Embryonic facial prominence (tissue), 1 donor: ENCODE results near the gene AKAP5.

Source experiments
- DNase-seq: peaks from one replicate; pipeline ENCODE4 v3.0.0-alpha.2; 2016; ENCODE audit errors: extremely low spot score

The AKAP5 gene

DNA sequence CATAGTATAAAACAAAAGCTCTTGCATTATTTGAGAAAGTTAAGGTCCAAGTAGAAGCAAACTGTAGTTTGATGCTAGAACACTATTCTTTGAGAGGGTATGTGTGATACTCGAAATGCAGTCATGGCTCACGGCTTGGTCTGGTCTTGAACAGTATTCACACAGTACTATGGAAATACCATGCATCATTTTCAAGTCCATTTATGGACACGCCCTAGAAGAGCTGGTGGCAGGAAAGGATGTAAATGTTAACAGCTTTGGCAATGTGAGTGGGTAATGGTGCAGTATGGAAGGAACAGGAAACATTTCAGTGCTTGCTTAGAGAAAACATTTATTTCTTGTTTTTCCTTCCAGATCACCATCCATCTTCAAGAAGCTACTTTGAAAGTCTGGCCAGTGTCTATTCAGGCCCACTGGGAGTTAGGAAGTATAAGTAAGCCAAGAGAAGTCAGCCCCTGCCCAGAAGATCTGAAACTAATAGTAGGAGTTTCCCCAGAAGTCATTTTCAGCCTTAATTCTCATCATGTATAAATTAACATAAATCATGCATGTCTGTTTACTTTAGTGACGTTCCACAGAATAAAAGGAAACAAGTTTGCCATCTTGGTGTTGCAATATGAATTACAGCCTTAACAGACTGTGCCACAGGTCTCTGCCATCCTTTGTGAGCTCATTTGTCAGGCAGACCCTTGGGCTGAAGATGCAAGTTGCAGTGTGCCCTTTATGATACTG, 5.7 kb upstream of the AKAP5 start:
- DNase-seq = no peak

DNA sequence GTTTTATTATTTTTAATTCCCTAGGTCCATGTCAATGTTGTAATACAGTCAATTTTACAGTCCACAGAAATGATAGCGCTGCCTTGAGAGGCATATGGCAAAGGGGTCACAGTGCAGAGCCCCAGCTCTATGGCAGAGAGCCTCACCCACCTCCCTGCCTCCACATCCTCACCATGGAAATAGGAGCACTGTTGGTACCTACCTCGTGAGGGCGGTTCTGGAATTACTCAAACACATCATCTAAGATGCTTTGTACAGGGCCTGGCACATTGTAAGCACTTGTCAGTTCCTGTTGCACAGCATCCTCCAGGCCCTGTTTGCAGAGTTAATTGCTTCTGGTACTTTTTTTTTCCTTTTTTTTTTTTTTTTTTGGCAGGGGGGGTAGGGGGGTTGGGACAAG, 4.1 kb upstream of the AKAP5 start:
- no peak for DNase-seq

DNA sequence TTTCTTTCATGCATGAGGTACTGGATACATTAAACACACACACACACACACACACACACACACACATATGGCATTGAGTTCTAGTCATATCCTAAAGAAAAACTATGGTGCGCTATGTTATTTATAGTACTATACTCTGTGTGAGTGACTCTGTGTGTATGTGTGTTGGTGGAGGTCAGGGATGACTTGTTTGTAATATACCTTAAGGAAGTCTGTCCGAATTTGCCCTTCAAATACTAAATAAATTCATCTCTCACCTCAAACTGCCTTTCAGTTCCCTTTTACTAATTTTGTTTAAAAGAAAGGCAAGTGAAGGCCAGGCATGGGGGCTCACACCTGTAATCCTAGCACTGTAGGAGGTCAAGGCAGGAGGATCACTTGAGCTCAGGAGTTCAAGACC, 2.1 kb upstream of the AKAP5 start:
- DNase-seq = no peak

DNA sequence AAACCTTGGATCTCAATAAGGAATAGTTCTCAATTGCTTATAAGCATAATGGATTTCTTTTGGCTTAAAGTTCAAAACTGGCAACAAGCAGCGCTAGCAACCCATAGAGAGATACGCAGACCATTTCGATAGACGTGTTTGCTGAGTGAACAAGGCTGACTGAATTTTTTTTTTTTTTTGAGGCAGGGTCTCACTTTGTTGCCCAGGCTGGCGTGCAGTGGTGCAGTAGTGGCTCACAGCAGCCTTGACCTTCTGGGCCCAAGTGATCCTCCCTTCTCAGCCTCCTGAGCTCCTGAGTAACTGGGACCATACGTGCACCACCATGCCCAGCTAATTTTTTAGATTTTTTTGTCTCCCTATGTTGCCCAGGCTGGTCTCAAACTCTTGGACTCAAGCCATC, 1.4 kb upstream of the AKAP5 start:
- no peak for DNase-seq

DNA sequence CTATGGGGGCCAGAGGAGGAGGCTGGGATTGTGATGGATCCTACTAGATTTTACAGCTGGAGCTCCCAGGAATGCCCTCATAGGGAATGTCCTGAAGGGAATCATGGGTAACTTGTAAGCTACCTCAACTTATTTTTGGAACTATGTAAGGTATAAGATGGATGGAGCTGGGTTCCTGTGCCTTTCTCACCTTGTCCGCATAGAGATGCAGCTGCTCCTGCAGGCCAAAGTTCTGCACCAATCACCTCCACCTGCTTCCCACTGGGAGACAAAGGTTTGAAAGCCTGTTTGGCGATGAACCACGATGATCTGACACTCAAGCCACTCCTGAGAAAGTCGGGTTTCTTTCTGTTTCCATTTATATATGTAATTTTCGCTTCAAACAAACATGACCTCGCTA, 648 bp upstream of the AKAP5 start:
- DNase-seq = no peak

DNA sequence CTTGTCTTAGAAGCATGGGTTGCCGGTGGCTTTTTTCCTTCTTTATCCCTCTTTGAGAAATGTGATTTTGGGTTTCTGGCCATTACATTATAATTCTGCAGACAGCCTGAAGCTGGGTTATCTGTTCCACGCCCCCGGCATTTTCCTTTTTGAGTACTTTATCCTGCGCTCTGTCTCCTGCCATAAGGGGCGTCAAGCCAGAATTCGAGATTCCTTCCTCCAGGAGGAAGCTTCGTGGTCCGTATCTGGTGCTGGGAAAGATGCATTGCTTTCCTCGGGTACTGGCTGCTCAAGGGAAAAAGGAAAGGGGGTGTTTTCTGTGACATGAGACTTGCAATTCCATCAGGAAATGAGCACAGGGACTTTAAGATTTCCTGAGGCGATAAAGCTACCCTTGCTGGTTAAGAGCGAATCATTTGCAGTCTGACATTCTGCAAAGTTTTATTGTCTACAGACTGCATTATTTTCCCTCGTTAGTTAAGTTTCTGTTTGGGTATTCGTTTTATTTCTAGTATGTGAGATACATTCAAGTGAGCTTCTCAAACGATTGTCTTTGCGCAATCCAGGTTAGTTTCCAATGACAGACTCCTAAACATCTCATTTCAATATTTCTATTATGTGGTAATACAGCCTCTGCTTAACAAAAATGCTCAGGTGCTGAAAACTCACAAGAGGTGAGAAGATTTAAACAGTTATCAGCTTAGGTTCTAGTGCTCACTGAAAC, 694 bp downstream of the AKAP5 start:
- no peak for DNase-seq

DNA sequence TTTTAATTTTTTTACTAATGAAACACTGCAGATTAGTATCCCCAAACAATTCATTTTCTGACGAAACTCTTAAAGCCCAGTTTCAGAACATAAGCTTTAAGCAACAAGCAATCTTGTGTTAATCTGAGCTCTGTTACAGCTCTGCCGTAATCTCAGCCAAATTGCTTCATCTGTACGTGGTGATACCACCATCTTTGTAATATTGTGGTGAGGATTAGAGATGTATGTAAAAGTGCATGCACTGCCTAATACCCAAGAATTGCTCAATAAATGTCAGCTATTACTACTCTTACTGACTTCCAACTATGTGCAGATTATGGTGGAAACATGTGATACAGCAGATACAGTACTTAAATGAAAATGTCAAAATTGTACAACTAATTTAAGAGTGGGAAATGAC, 1.8 kb downstream of the AKAP5 start:
- no peak for DNase-seq

DNA sequence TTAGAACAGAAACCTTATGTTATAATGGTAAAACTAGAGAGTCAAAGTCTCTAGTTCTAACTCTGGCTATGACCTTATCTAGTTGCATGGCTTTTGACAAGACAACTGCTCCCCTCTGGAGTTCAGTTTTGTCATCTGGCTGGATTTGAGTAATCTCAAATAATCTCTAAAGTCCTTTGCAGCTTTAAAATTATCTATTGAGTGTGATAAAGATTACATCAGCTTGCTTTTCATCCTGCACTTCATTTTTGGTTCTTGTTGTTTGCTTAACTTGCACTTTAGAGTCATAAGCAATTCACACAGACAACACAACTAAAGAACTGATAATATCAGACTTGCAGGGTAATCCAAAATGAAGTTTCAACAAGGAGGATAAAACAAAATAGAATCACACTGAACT, 2.3 kb downstream of the AKAP5 start:
- no peak for DNase-seq

DNA sequence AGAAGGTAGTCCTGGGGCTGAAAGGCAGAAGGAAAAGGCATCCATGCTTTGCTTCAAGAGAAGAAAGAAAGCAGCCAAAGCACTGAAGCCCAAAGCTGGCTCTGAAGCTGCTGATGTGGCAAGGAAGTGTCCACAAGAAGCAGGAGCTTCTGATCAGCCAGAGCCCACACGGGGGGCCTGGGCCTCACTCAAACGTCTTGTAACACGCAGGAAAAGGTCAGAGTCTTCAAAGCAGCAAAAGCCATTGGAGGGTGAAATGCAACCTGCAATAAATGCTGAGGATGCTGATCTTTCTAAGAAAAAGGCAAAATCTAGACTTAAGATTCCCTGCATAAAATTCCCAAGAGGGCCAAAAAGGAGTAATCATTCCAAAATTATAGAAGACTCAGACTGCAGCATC, 3.2 kb downstream of the AKAP5 start:
- DNase-seq = no peak

DNA sequence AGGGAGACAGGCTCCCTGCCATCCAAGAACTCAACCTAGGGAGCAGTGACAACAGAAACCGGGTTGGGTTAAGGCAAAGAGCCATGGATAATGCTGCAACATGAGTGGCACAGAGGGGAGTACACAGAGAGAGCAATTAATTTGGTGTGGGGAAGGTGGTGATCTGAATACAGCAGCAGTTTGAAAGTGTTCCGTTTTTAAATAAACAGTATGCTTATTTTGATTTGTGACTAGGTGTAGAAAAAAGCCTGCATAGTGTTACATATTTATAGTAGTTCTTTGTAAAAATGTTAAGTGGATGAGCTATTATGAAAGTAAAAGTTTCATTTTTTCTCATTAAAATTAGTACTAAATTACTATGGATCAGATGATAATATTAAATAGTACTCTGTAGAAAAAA, 8.7 kb downstream of the AKAP5 start:
- no peak for DNase-seq

DNA sequence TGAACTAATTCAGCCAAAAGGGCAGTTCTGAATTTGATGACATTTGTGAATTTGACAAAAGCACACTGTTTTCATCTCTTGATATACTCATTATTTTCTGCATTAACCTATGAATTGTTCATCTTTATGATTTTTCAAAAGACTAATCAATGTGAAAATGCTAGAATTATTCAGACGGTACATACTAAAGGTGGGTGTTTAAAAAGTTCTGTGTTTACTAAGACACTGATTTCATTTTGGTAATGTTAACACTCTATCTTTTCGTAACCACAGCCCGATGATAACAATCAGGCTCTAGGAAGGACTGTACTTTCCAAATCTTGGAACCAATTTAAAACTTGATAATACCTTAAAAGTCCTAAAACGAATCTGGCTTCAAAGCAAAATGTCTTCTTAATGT, 9.4 kb downstream of the AKAP5 start:
- DNase-seq = no peak

DNA sequence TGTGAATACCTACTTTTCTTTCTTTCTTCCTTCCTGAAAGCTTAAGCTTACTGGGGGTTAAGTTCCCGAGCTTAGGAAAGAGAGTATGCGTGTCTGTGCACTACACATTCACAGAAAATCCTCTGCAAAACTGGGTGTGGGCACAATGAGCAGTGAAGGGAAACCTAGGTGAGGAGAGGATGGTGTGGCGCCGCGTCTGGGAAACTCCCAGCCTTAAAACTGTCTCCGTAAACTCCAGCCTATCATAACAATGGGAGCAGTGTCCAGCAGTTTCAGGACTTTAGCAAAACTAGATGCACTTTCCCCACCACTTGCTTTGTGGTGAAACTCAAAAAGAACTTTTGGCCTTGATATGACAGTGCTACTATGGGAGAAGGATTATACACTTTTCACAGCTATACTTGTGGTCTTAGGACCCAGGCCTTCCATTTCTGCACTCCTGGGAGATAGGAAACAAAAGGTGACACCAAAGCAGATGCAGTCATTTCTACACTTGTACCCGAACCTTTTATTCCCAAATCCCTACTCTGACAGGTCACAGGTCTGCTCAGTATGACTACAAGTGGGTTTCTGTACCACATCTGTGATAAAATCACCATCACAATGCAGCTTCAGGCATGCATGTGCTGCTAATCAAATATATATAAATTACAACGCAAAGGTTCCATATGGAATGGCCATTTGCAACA, 10.4 kb downstream of the AKAP5 start:
- no peak for DNase-seq

DNA sequence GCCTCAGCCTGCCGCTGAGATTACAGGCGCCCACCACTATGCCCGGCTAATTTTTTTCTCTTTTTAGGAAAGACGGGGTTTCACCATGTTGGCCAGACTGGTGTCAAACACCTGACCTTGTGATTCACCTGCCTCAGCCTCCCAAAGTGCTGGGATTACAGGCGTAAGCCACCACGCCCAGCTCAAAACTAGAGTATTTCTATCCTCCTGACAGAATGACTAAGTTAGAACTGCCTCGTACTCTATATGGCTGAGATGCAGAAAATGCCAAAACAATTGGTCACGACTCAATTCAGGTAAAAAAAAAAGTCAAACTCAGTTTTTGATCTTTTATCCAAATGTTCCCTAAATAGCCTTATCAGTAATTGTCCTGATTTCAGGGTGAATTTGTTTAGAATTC, 11.1 kb downstream of the AKAP5 start:
- no peak for DNase-seq

DNA sequence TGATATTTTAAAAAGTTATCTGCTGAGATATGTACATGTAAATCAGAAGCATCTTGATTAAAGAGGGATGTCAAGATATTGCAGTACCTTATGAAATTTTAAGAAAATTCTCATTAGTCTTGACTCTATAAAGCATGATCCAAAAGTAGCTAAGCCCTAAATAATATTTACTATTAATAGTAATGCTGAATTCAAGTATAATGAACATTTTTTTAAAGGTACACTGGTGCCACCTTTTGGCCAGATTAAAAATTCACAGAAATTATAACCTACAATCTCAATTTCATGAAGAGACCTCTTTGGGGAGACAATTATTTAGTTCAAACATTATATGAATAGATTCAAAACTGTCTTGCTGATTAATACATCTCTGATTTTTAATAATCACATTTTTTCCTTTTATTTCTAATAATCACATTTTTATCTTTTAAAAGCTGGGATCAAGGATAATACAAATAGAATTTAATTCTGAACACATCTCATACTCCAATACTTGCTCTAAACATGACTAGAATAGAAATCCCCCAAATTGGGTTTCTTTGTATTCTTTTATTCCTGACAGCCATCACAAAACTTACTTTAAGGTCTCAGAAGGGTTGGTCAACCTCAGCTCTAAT, 13.4 kb downstream of the AKAP5 start:
- no peak for DNase-seq

DNA sequence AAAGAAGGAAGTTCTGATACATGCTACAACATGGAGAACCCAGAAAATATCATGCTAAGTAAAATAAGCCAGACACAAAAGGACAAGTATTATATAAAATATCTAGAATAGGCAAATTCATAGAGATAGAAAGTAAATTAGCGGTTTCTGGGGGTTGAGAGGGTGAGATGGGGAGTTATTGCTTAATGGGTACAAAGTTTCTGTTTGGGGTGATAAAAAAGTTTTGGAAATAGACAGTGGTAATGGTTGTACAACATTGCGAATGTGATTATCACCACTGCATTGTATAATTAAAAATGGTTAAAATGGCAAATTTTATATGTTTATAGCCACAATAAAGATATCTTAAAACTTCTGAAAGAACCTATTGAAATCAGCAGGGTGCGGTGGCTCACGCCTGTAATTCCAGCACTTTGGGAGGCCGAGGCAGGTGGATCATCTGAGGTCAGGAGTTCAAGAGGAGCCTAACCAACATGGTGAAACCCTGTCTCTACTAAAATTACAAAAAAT, 23.3 kb downstream of the AKAP5 start:
- DNase-seq = no peak

DNA sequence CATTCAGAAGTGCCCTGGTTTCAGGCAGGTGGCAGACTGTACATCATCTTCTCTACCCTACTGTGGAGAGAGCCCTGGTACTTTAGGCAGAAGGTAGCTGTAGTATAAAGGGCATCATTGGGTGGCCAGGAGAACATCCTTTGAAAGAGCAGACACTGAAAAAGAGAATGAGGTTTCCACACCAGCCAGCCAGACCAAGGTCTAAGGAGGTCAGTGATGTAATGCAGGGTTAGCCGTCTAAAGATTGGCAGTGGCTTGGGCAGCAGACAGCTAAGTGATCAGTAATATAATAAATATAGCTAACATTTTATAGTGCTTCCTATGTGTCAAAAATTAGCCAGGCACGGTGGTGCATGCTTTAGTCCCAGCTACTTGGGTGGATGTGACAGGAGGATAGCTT, 26.3 kb downstream of the AKAP5 start:
- DNase-seq = no peak

DNA sequence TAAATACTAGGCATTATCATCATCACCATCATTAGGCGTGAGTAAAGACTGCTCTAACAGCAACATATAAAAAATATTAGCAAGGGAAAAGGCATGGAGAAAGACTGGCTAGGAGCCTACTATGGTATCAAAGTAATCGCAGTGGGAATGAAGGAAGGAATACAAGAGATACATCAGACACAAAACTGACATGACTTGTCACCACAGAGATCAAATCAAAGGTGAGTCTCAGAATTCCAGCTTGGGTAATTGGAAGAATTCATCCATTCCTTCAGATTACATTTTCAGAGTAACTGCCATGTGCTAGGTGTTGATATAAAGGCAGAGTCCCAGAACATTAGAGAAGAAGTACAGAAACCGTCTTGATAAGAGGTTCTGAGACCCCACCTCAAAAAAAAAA, 28.2 kb downstream of the AKAP5 start:
- DNase-seq = no peak

DNA sequence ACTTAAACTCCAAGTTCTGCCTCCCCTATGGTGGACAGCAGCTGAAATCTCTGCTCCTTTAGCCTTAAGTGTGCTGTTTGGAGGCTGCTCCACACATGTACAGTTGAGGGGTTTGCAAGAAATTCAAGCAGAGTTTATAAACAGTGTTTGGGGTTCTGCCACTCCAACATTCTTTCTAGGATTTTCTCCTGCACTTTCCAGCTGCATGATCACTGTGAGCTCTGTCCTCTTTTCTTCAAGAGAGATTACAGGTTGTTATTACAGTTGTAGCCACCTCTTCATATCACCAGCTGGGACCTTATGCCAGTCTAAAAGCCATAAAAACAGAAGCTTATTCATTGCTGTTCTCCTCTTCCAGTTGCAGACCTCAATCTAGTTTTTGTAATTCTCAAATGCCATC, 30.0 kb downstream of the AKAP5 start:
- no peak for DNase-seq

DNA sequence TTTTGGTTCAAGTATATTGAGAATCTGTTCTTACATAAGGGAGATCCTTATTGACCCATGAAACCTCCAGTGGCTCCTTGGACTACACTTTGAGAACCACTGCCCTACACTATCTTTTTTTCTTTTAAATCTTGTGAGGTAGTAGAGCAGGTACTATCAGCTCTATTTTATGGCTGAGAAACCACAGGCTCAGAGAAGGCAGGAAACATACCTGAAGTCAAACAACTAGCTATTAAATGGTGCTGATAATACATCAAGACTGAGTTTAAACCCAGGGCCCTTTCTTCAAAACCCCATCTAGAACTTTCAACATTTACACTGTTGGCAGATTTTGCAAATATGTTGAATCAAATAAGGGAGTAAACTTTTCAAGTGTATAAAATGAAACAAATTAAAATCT, 31.5 kb downstream of the AKAP5 start:
- no peak for DNase-seq

DNA sequence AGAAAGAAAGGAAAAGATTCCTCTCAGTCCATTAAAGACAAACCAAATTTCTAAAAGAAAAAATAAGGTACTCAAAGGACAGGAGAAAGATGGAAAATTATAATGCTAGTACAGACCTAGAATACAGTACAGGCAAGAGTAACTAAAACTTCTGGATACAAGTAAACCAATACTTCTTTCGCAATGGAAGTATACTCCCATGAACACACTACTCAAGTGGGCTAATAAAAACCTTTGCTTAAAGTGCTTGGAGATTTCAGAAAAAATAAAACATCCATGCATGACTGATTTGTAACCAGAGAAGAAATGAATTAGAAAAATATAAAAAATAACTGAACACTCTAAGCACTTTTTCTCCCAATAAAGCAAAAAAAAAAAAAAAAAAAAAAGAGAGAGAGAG, 34.8 kb downstream of the AKAP5 start:
- DNase-seq = no peak

DNA sequence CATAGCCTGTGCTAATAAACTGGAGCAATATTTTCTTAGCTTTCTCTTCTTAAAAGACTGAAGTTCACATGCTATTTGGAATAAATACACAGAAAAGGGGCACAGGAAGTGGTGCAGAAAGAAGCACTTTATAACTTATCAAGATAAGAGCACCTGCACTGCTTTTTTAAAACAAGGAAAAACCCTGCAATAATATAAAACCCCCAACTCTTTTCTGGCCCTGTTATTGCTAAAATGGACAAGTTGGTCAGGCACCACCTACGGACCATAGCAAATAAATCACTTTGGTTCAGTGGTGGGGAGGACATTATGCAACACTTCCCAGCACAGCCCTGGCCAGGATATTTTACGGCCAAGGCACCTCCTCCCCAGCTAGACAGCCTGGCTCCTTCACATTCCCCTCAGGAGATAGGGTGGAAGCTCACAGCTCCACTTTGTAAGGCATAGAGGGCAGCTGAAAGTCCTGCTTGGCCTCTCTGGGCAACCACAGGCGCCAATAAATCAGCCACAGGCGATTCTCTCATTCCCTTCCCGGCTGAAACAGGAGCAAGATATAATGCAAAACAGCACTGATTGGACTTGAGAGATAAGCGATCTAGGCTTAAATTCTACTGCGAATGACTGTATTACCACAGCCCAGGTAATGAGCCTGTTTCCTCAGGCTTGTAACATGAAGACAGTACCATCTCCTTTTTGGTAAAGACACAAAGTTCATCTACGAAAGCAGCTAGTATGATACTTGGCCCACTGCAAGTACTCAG, 36.3 kb downstream of the AKAP5 start:
- no peak for DNase-seq

DNA sequence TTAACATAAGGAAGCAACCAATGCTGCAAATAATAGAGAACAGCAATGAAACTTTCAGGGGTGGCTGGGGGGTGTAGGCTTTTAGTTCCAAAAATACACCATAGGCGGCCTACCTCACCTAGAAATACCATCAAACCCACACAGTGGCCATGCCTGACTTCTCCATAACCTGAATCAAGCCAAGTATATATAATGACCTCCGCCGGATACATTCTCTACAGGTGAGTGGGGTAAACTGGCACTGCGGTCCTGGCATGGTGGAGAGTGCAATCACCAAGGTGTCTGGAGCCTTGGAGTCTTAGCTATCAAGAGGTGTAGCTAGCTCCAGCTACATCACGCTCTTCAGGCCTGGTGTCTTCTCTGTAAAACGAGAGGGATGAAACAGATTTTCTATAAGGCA, 37.2 kb downstream of the AKAP5 start:
- no peak for DNase-seq
